Measurements from ENCODE around the gene IRF2BPL. TPM values are rescaled to one million over a fixed set of nuclear protein-coding genes. Genes with fewer than 3 reads are reported as not detected.

Gene IRF2BPL
- total RNA-seq, 2 experiments from 2014 or later = 23.7 to 25.8 TPM

DNA sequence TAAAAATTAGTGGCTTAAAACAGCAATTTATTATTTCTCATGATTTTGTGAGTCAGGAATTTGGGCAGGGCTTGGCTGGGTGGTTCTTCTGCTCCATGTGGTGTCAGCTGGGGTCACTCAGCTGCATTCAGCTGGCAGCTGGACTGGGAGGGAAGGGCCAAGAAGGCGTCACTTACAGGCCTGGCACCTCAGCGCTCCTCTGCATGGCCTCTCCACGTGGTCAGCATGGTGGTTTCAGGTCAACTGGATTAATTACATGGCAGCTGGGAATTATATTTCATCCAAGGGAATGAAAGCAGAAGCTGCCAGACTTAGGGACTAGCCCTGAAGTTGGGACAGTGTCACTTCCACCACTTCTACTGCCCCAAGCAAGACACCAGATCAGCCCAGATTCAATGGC lies 27.5 kb upstream of the IRF2BPL start:
- H3K36me3 ChIP-seq (ENCODE audit: insufficient read depth, low read length) = no peaks in the 10 kb centered on the region
- POLR2A ChIA-PET = no interaction called here
- H3K79me2 ChIP-seq (ENCODE audit: insufficient read depth, low read depth, low read length) = no peaks in the 10 kb centered on the region
- intact Hi-C loops (cut with micrococcal nuclease; ENCODE audit: unreplicated experiment) = no loop called here
- no peak overlapping the region for H3K4me2 ChIP-seq (ENCODE audit: low read length)
- H2AFZ ChIP-seq (ENCODE audit: low read length) = no peak overlapping the region
- no peaks in the 10 kb centered on the region for H3K9me3 ChIP-seq (ENCODE audit: low read length)
- peaks cover 4% of the 10 kb centered on the region for H3K4me1 ChIP-seq (ENCODE audit: insufficient read depth, low read length, poor library complexity, severe bottlenecking)
- no peak overlapping the region for H3K4me3 ChIP-seq (ENCODE audit: low read depth, low read length, poor library complexity, severe bottlenecking)
- CTCF ChIA-PET (ENCODE audit: unreplicated experiment) = no interaction called here
- H3K9me2 ChIP-seq (ENCODE audit: insufficient read depth, low read length) = no peaks in the 10 kb centered on the region
- no TSS peak for BruUV-seq (replicated peaks)
- H4K20me1 ChIP-seq (ENCODE audit: insufficient read depth, low read length) = no peaks in the 10 kb centered on the region
- no peak for DNase-seq (ENCODE audit: low spot score)
- TF ChIP-seq, protein P1, sequence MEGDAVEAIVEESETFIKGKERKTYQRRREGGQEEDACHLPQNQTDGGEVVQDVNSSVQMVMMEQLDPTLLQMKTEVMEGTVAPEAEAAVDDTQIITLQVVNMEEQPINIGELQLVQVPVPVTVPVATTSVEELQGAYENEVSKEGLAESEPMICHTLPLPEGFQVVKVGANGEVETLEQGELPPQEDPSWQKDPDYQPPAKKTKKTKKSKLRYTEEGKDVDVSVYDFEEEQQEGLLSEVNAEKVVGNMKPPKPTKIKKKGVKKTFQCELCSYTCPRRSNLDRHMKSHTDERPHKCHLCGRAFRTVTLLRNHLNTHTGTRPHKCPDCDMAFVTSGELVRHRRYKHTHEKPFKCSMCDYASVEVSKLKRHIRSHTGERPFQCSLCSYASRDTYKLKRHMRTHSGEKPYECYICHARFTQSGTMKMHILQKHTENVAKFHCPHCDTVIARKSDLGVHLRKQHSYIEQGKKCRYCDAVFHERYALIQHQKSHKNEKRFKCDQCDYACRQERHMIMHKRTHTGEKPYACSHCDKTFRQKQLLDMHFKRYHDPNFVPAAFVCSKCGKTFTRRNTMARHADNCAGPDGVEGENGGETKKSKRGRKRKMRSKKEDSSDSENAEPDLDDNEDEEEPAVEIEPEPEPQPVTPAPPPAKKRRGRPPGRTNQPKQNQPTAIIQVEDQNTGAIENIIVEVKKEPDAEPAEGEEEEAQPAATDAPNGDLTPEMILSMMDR (conservative IDR thresholded peaks at IDR 0.05; ENCODE audit: low read length) = no peak
- no peak overlapping the region for H3K27ac ChIP-seq (ENCODE audit: low read depth, low read length, poor library complexity, severe bottlenecking)

DNA sequence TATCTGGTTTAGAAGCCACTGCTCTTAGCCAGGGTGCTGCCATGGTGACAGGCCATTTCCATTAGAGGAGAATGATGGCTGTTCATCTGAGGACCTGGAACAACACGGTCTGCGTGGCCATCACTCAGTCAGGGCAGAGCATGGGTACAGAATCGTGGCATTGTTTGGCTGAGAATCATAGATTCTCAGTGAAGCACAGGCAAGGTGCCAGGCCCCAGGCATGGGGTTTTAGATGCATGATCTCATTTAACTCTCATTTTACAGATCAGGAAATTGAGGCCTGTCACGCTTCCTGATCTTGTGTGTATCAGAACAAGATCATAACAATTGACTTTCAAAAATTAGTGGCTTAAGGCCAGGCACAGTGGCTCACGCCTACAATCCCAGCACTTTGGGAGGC lies 26.8 kb upstream of the IRF2BPL start:
- Histone ChIP-seq H2AFZ (ENCODE audit: low read length) (no peak overlapping the region), H3K27ac (ENCODE audit: low read depth, low read length, poor library complexity, severe bottlenecking) (no peak overlapping the region), H3K4me1 (ENCODE audit: insufficient read depth, low read length, poor library complexity, severe bottlenecking) (peaks cover 4% of the 10 kb centered on the region), H3K4me3 (ENCODE audit: low read depth, low read length, poor library complexity, severe bottlenecking) (no peak overlapping the region), H3K4me2 (ENCODE audit: low read length) (no peak overlapping the region), H3K9me3 (ENCODE audit: low read length) (no peaks in the 10 kb centered on the region), H3K79me2 (ENCODE audit: insufficient read depth, low read depth, low read length) (no peaks in the 10 kb centered on the region), H3K9me2 (ENCODE audit: insufficient read depth, low read length) (no peaks in the 10 kb centered on the region), H3K36me3 (ENCODE audit: insufficient read depth, low read length) (no peaks in the 10 kb centered on the region), H4K20me1 (ENCODE audit: insufficient read depth, low read length) (no peaks in the 10 kb centered on the region)
- no peak for DNase-seq (ENCODE audit: low spot score)
- ChIA-PET POLR2A (no interaction called here), CTCF (ENCODE audit: unreplicated experiment) (interaction anchor here (1.0 kb wide), 1 partner anchor 33 kb away, joined by 4 read pairs; no protein-coding TSS in a partner anchor)
- intact Hi-C loops (cut with micrococcal nuclease; ENCODE audit: unreplicated experiment) = no loop called here
- no peak for TF ChIP-seq EZH2phosphoT487 (IDR thresholded peaks at IDR 0.05; ENCODE audit: borderline replicate concordance, low read depth, low read length)
- TF ChIP-seq, protein P1 (conservative IDR thresholded peaks at IDR 0.05; ENCODE audit: low read length) = no peak
- no TSS peak for BruUV-seq (replicated peaks)

DNA sequence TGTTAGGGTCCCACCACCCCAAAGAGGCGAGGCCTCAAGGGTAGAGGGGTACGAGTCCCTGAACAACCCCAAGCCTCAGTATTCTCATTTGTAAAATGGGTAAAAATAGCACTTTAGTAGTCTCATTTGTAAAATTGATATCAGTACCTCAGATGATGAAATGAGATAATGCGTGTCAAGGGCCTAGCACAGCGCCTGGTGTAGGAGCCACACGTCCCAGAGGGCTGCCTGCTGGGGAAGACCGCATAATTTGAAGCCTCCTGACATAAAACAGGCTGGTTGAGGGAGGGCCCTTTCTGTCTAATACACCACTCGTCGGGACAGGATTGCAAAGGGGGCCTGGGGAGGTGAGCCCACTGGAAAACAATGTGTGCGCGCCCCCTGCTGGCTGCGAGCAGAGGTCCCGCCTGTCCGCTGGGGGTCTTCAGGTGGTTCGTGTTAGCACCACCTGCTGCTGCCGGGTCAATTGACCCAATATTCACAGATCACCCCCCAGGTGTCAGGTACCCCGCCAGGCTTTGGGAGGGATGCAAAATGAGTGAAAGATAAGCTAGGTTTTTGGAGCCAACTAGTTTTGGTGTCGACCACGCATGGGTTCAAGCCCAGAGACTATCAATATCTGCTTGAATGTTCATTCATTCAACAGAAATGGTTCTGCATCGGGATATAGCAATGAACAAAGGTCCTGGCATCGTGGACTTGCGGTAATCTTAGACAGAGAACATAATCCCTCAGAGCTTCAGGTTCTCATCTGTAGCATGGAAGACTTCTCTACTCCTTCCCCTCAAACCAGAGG lies 24.7 kb upstream of the IRF2BPL start:
- TF ChIP-seq, protein P1 (conservative IDR thresholded peaks at IDR 0.05; ENCODE audit: low read length) = peak; percentile 100
- TF ChIP-seq EZH2phosphoT487 (IDR thresholded peaks at IDR 0.05; ENCODE audit: borderline replicate concordance, low read depth, low read length) = no peak
- no TSS peak for BruUV-seq (replicated peaks)
- Histone ChIP-seq H3K27ac (ENCODE audit: low read depth, low read length, poor library complexity, severe bottlenecking) (no peak overlapping the region), H3K4me1 (ENCODE audit: insufficient read depth, low read length, poor library complexity, severe bottlenecking) (peaks cover 4% of the 10 kb centered on the region), H3K4me2 (ENCODE audit: low read length) (no peak overlapping the region), H3K36me3 (ENCODE audit: insufficient read depth, low read length) (no peaks in the 10 kb centered on the region), H2AFZ (ENCODE audit: low read length) (no peak overlapping the region), H3K9me3 (ENCODE audit: low read length) (no peaks in the 10 kb centered on the region), H4K20me1 (ENCODE audit: insufficient read depth, low read length) (no peaks in the 10 kb centered on the region), H3K79me2 (ENCODE audit: insufficient read depth, low read depth, low read length) (no peaks in the 10 kb centered on the region), H3K9me2 (ENCODE audit: insufficient read depth, low read length) (no peaks in the 10 kb centered on the region), H3K4me3 (ENCODE audit: low read depth, low read length, poor library complexity, severe bottlenecking) (no peak overlapping the region)
- peak; percentile 86 for DNase-seq (ENCODE audit: low spot score)
- CTCF ChIA-PET (ENCODE audit: unreplicated experiment) = interaction anchor here (2.0 kb wide), 1 partner anchor 140 kb away, joined by 10 read pairs; no protein-coding TSS in a partner anchor
- POLR2A ChIA-PET = no interaction called here
- intact Hi-C loops (cut with micrococcal nuclease; ENCODE audit: unreplicated experiment) = loop anchor here (1.0 kb wide), 7 partner anchors 15 to 181 kb away; partner anchors contain the start of gene IRF2BPL

All from OCI-LY7 (cell line).